Posterior cingulate gyrus (tissue), 11 donors: ENCODE measurements around the gene PCID2.
"Not testable (repeated sequence)": the region's sequence is repeated elsewhere in the genome, so short reads cannot be mapped to it uniquely, and the experiment has no call there.

Experiments
- DNase-seq, 10 donors: peaks; one replicate each; pipeline versions ENCODE4 v3.0.0 to v3.0.0-alpha.2; 2020 to 2021; ENCODE audit warnings: mixed read lengths in 3 of 10
- intact Hi-C: fragments of 100-400 bp; cut with DNase I; formaldehyde crosslinking; loops from one replicate; pipeline ENCODE4 v1.15.1; 2023

Gene PCID2

DNA sequence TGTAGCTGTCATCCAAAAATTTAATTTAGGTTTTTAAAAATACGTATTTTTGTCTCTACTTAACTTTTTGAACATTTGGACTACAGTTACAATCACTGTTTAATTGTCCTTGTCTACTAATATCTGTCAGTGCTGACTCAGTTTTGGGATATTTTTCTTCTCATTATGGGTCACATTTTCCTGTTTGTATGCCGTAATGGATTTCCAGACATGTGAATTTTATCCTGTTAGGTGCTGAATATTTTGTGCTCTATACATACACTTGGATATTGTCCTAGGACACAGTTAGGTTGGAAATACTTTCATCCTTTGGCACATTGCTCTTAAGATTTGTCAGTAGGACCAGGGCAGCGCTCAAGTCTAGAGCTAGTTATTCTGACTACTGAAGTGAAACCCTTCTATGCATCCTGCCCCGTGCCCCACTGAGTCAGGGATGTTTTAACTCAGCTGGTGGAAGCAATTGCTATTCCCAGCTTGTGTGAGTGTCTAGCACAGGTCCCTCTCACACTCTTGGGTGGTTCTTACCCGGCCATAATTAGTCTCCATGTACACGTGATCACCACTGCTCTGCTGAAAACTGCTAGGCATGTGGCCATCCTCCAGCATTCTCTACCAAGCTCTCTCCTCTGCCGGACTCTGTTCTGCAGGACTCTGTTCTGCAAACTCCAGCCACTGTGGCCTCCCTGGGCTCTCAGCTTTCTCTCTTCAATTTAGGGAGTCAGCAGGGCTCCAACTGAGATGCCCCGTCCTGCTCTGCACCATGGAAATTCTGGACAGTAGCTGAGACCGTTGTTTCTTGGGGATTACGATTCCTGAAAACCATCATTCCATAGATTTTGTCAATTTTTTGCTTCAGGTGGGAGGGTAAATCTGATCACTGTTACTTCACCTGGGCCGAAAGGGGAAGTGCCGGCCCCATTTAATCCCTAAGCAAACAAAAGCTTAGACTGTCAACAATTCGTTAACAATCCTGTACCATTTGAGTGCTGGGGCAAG, 38.9 kb downstream of the PCID2 start:
- peak in 2 of 10 donors; percentile 60 to 75 for DNase-seq
- intact Hi-C loops = no loop called here

GRCh38 chr13:113168211-113168610, 40.3 kb downstream of the PCID2 start:
- DNase-seq = peak in 2 of 10 donors; percentile 52 to 67

DNA sequence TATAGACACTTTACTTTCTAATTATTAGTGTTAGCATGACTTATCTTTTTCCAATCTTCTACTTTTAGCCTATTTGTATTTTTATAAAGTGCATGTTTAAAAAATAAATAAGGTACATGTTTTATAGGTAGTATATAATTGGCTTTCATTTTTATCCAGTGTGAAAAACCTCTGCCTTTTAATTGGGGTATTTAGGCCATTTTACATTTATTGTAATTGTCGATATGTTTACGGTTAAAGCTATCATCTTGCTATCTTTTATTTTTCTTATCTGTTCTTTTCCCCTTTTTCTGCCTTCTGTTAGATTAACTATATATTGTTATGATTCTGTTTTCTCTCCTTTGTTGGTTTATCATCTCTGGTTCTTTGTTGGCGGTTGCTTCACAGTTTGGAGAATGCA, 40.9 kb downstream of the PCID2 start:
- no peak for DNase-seq
- intact Hi-C loops = no loop called here

More at GRCh38 chr13:113168211-113168610, 40.3 kb downstream of the PCID2 start:
- intact Hi-C loops = no loop called here

DNA sequence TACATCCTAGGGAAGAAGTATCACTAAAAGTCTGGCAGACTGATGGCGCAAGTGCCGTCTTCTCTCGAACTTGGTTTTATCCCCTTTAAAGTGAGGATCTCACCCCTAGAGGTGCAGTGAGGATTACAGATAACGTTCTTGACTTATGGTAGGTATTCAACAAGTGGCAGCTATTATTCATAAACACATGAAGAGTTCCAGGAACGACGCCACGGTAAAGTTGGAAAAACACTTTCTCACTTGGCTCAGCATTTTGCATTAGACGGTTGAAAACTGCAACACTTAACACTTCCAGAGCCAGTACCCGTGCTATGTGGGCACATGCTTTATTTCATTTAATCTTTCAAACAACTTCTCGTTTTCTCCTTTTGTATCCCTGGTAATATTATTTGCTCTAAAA, 41.3 kb downstream of the PCID2 start:
- intact Hi-C loops = no loop called here
- DNase-seq = no peak

DNA sequence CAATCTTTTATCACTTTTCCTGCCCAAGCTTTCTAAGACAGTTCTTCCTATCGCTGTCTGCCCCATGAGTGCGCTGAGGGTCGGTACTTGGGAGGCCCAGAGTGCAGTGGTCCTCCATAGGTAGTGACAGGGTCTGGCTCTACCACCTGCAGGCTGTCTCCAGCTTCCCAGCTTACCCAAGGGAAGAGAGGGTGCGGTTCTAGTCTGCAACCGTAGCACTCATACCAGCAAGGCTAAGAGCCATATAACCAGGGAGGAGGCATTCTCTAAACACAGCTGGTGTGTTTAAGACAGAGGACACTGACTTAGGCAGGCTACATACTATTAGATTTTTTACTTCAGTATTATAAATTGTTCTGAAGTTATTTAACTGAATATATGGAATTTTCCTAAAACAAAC, 41.8 kb downstream of the PCID2 start:
- DNase-seq = peak in 1 of 10 donors; percentile 19
- intact Hi-C loops = no loop called here

DNA sequence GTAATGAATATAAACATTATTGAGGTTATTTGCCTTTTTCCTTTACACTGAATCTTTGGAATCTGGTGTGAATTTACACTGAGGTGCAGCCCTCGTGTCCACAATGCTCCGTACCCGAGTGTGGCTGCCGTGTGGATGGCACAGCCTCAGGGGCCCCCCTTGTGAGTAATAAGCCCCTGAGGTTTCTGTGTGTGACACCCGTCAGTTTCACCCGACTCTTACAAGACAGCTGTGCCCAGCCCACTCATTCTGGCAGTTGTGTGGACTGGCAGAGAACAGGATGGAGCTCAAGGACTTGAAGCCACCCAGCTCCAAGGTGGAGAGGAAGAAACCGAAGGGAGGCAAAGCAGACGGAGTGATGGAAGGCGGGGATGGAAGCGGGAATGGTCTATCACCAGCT, 42.2 kb downstream of the PCID2 start:
- DNase-seq = no peak
- intact Hi-C loops = no loop called here

- peak in 3 of 10 donors; percentile 48 to 63 (median 52) for DNase-seq
- intact Hi-C loops = no loop called here
These were observed 44.0 kb downstream of the PCID2 start for GRCh38 chr13:113164492-113164891.

GRCh38 chr13:113162783-113163685, 45.4 kb downstream of the PCID2 start:
- peak in 3 of 10 donors; percentile 78 to 84 (median 82) for DNase-seq
- intact Hi-C loops = no loop called here

- intact Hi-C loops = not testable (repeated sequence)
- peak in 1 of 10 donors; percentile 63 for DNase-seq
These were observed 46.5 kb downstream of the PCID2 start for GRCh38 chr13:113161975-113162374.

- intact Hi-C loops = no loop called here
These were observed 47.0 kb downstream of the PCID2 start for GRCh38 chr13:113161433-113161832.

GRCh38 chr13:113160983-113161382, 47.5 kb downstream of the PCID2 start:
- intact Hi-C loops = no loop called here

More at GRCh38 chr13:113161433-113161832, 47.0 kb downstream of the PCID2 start:
- peak in 2 of 10 donors; percentile 47 to 72 for DNase-seq

DNA sequence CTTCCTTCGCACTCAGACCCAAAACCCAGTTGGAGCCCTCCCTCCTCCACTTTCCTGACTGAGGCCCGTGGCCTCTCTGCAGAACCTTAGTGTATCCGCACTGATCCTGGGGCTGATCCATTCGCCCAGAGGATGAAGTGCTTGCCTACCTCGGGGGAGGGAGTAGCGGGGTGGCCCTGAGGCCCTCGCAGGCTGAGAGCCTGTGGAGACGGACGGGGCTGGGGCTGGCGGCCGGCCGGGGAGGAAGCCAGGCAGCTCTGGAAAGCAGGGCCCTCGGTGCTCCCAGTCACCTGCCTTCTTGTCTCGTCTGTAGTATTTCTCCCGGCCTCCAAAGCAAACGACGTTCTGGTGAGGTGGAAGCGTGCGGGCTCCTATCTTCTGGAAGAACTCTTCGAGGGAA, 48.8 kb downstream of the PCID2 start:
- intact Hi-C loops = no loop called here
- peak in 2 of 10 donors; percentile 60 to 69 for DNase-seq

More at GRCh38 chr13:113160983-113161382, 47.5 kb downstream of the PCID2 start:
- peak in 2 of 10 donors; percentile 47 to 48 for DNase-seq

DNA sequence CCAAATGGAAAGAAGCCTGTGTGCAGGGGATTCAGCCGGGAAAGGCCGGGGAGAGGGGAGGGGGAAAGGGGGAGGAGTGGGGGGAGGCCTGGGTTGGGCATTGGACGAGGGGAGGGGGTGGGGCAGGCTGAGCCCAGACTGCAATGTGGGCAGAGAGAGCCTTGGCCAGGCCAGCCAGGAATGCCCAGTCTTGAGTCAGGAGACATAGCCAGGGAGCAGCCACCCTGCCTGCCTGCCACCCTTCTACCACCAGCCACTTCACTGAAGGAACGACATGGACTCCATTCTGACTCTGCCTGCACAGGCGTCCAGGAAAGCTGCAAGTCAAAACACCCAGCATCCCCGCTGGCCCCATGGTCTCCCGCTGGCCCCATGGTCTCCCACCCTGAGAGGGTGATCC, 49.5 kb downstream of the PCID2 start:
- intact Hi-C loops = no loop called here

DNA sequence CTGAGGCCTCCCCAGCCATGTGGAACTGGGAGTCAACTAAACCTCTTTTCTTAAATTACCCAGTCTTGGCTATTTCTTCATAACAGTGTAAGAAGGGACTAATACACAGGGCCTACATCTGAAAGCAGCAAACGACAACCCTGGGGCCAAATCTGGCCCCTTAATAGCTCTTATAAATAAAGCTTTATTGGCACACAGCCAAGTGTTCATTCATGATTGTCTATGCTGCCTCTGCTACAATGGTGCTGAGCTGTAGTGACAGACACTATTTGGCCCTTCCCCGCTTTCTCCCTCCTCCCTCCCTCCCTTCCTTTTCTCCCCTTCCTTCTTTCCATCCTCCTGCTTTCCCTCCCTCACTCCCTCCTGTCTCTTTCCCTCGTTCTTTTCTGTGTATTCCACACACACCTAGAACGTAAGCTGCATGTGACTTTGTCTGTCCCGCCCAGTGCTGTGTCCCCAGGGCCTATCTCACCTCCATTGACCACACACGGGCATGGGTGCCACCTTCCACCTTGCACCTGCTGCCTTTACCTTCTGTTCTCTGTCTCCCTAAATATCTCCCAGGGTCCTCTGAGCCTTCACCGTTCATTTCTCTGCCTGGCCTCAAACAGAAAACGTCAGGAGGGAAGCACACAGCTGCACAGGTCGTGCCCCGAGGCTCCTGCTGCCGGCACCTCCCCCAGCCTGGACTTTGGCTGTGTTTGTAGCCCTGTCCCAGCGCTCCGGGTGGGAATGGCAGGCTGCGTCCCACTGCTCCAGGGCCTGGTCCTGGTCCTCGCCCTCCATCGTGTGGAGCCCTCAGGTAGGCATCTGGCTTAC, 50.3 kb downstream of the PCID2 start, which contains the start of gene PROZ:
Gene PROZ, plus strand, starts transcription at position 720 of the 819 bp plus-strand sequence. Its CDS starts 13 bp downstream, at position 733.
- intact Hi-C loops = no loop called here
- DNase-seq = peak in 1 of 10 donors; percentile 35

More for the DNA sequence above, 49.5 kb downstream of the PCID2 start:
- peak in 2 of 10 donors; percentile 55 to 68 for DNase-seq

DNA sequence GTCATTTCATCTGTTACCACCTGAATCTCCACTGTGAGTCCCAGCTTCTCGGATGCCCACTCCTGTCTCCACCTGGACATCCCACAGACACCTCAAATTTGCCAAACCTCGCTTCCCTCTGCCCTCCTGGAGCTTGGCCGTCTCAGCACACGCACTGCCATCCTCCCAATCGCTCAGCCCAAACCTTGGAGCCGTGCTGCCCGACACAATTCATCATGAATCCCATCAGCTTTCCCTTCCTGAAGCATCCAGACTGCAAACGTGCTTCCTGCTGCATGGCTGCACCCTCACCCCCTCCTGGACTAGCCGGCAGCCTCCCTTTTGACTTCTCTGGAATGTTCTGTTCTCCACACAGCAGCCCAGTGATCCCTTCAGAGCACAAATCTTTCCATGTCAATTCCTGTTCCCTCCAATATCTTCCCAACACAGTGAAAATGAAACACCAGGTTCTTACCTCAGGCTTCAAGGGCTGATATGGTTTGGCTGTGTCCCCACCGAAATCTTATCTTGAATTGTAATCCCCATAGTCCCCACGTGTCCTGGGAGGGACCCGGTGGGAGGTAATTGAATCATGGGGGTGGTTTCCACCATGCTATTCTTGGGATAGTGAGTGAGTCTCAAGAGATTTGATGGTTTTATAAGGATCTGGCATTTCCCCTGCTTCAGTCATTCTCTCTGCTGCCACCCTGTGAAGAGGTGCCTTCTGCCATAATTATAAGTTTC, 51.1 kb downstream of the PCID2 start:
- peak in 1 of 10 donors; percentile 50 for DNase-seq
- intact Hi-C loops = no loop called here

DNA sequence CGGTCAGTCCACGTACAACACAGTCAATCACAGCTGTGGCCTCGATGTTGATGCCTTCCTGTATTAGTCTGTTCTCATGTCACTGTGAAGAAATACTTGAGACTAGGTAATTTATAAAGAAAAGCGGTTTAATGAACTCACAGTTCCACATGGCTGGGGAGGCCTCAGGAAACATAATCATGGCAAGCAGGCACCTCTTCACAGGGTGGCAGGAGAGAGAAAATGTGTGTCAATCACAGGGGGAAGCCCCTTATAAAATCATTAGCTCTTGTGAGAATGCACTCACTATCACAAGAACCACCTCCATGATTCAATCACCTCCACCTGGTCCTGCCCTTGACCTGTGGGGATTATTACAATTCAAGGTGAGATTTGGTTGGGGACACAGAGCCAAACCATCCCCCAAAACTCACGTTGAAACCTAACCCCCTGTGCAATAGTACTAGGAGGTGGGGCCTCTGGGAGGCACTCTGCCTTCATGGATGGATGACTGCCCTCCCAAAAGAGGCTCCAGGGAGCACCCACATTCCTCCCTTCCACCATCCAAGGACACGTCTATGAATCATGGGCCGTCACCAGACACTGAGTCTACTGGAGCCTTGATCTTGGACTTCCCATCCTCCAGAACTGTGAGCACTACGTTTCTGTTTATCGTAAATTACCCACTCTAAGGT, 52.4 kb downstream of the PCID2 start:
- DNase-seq = no peak
- intact Hi-C loops = no loop called here

GRCh38 chr13:113155201-113155600, 53.3 kb downstream of the PCID2 start:
- DNase-seq = no peak
- intact Hi-C loops = no loop called here
